Keratinocyte (primary cell): ENCODE results near the gene PTPRD. TPM values are rescaled to one million over a fixed set of nuclear protein-coding genes. Genes with fewer than 3 reads are reported as not detected.

Experiments
- DNase-seq: peaks from one replicate; pipeline ENCODE4 v3.0.0-alpha.2; 2011; ENCODE audit warnings: low read depth, missing footprints, low spot score
- FAIRE-seq: peaks from 2 replicates; lab custom pipeline; 2011; peaks lifted over from hg19 to GRCh38; lab: Jason Lieb, UNC
- H2AFZ ChIP-seq: 2 replicates; pipeline ENCODE4 v1.6.0; 2012; ENCODE audit warnings: low read length, control low read depth, inconsistent platforms; ENCODE audit not compliant: control insufficient read depth
- H3K27ac ChIP-seq: 2 replicates; pipeline ENCODE4 v1.5.1; 2011; ENCODE audit warnings: low read length; ENCODE audit not compliant: control insufficient read depth, insufficient read depth
- H3K27me3 ChIP-seq: 3 replicates; pipeline ENCODE4 v1.6.0; 2011; ENCODE audit warnings: low read length; ENCODE audit not compliant: control insufficient read depth, insufficient read depth; ENCODE audit errors: extremely low read depth
- H3K36me3 ChIP-seq, 2 experiments: 2 replicates in 1 of 2; 3 replicates in 1 of 2; pipeline ENCODE4 v1.5.1; 2011; ENCODE audit warnings: low read length in 2 of 2, mild to moderate bottlenecking in 1 of 2; ENCODE audit not compliant: control insufficient read depth in 2 of 2, insufficient read depth in 2 of 2; ENCODE audit errors: extremely low read depth in 1 of 2
- H3K4me1 ChIP-seq: 3 replicates; pipeline ENCODE4 v1.5.1; 2011; ENCODE audit warnings: low read length; ENCODE audit not compliant: control insufficient read depth, insufficient read depth; ENCODE audit errors: extremely low read depth
- H3K4me2 ChIP-seq: 3 replicates; pipeline ENCODE4 v1.6.0; 2011; ENCODE audit warnings: low read depth, low read length; ENCODE audit not compliant: control insufficient read depth, insufficient read depth; ENCODE audit errors: extremely low read depth
- H3K4me3 ChIP-seq, 3 experiments: fragments of 200-600 bp in 1 of 3; sonication (generic) in 1 of 3; 2 replicates in 2 of 3; 3 replicates in 1 of 3; pipeline ENCODE4 v1.5.1; 2011 to 2016; ENCODE audit warnings: low read length in 3 of 3, mild to moderate bottlenecking in 3 of 3, control low read depth in 2 of 3, inconsistent platforms in 1 of 3, low read depth in 1 of 3, mixed read lengths in 1 of 3, mixed run types in 1 of 3, moderate library complexity in 1 of 3; ENCODE audit not compliant: control insufficient read depth in 2 of 3, insufficient read depth in 2 of 3; ENCODE audit errors: extremely low read depth in 1 of 3
- H3K79me2 ChIP-seq: 2 replicates; pipeline ENCODE4 v1.6.0; 2012; ENCODE audit warnings: low read length; ENCODE audit not compliant: control insufficient read depth, insufficient read depth
- H3K9ac ChIP-seq: 3 replicates; pipeline ENCODE4 v1.6.0; 2011; ENCODE audit warnings: low read length; ENCODE audit not compliant: control insufficient read depth, insufficient read depth; ENCODE audit errors: extremely low read depth
- H3K9me1 ChIP-seq: 3 replicates; pipeline ENCODE4 v1.6.0; 2011; ENCODE audit warnings: low read length; ENCODE audit not compliant: control insufficient read depth, insufficient read depth; ENCODE audit errors: extremely low read depth
- H3K9me3 ChIP-seq: 2 replicates; pipeline ENCODE4 v1.5.1; 2012; ENCODE audit warnings: low read depth, low read length; ENCODE audit not compliant: control insufficient read depth
- H4K20me1 ChIP-seq: 3 replicates; pipeline ENCODE4 v1.6.0; 2011; ENCODE audit warnings: low read length; ENCODE audit not compliant: control insufficient read depth, insufficient read depth; ENCODE audit errors: extremely low read depth
- EZH2 ChIP-seq: IDR thresholded peaks from one replicate; pipeline ENCODE4 v1.6.1; 2012; ENCODE audit warnings: inconsistent platforms, mild to moderate bottlenecking, low read length, moderate library complexity
- dilution Hi-C: fragments of 300-500 bp; cut with MboI; formaldehyde crosslinking; loops from one replicate; pipeline ENCODE4 v1.7.0; 2020; ENCODE audit warnings: low sequenced_read_pairs; ENCODE audit not compliant: extremely low pct_ligation_motif_present
- polyA plus RNA-seq, 5 experiments: library from polyadenylated mRNA; depleted of rRNA in 3 of 5; stranded (reverse) in 3 of 5; stranded (forward) in 1 of 5; unstranded in 1 of 5; fragments of >200 nt; gene quantifications; 1 replicate in 1 of 5; 2 replicates in 3 of 5; 3 replicates in 1 of 5; pipeline versions ENCODE4 v1.2.1 to v1.2.3, GENCODE V29; 2011 to 2012; ENCODE audit warnings: missing spikeins in 2 of 5, low read depth in 1 of 5, low replicate concordance in 1 of 5
- TF ChIP-seq, protein P1 (sequence below), 3 experiments: IDR thresholded peaks in 1 of 3; conservative IDR thresholded peaks in 1 of 3; optimal IDR thresholded peaks in 1 of 3; 2 replicates in 2 of 3; 3 replicates in 1 of 3; pipeline versions ENCODE3 to v1.5.1; 2011; ENCODE audit warnings: low read length in 3 of 3, mild to moderate bottlenecking in 3 of 3, moderate library complexity in 2 of 3, control low read depth in 1 of 3, inconsistent platforms in 1 of 3; ENCODE audit not compliant: insufficient read depth in 2 of 3; ENCODE audit errors: extremely low read depth in 1 of 3

PTPRD gene
- polyA plus RNA-seq, 1 donor (not counting 4 experiments of a cell fraction or from before 2014, with no cell fraction given), result 0.10 TPM

DNA sequence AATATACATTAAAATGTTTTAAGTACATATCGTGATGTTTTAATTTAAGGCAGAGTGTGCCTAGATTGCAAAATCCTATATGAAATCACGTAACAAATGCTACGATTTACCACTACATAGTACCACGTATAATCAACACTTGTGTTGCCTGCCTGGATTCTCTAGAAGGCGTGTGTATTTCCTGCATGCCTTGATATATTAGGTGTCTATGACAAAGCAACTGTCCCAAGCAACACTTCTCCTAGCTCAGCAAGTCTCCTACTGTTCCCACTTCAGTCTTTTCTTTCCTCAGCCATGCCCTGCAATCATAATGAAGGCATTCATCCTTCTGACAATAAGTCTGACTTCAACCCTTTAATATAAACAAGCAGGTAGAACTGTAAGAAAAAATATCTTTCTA, 89.6 kb downstream of the PTPRD start:
- H3K9me3 ChIP-seq, result no peaks in the 10 kb centered on the region
- no peaks in the 10 kb centered on the region for H3K4me1 ChIP-seq
- H4K20me1 ChIP-seq, result no peaks in the 10 kb centered on the region
- no peak for FAIRE-seq
- H3K27ac ChIP-seq, result no peak overlapping the region
- no peak overlapping the region for H3K4me2 ChIP-seq
- no peak overlapping the region for H3K4me3 ChIP-seq
- dilution Hi-C loops, result no loop called here
- H3K79me2 ChIP-seq, result no peaks in the 10 kb centered on the region
- H3K36me3 ChIP-seq, result no peaks in the 10 kb centered on the region
- H2AFZ ChIP-seq, result no peak overlapping the region
- DNase-seq, result no peak
- no peak overlapping the region for H3K9ac ChIP-seq
- no peaks in the 10 kb centered on the region for H3K9me1 ChIP-seq
- H3K27me3 ChIP-seq, result no peaks in the 10 kb centered on the region
- TF ChIP-seq, protein P1, sequence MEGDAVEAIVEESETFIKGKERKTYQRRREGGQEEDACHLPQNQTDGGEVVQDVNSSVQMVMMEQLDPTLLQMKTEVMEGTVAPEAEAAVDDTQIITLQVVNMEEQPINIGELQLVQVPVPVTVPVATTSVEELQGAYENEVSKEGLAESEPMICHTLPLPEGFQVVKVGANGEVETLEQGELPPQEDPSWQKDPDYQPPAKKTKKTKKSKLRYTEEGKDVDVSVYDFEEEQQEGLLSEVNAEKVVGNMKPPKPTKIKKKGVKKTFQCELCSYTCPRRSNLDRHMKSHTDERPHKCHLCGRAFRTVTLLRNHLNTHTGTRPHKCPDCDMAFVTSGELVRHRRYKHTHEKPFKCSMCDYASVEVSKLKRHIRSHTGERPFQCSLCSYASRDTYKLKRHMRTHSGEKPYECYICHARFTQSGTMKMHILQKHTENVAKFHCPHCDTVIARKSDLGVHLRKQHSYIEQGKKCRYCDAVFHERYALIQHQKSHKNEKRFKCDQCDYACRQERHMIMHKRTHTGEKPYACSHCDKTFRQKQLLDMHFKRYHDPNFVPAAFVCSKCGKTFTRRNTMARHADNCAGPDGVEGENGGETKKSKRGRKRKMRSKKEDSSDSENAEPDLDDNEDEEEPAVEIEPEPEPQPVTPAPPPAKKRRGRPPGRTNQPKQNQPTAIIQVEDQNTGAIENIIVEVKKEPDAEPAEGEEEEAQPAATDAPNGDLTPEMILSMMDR (optimal IDR thresholded peaks at IDR 0.05 in 1 of 3, IDR thresholded peaks at IDR 0.05 in 1 of 3, conservative IDR thresholded peaks at IDR 0.05 in 1 of 3; ENCODE audit: extremely low read depth in 1 of 3, insufficient read depth in 2 of 3, low read length in 3 of 3), result no peak
- TF ChIP-seq EZH2, result no peak

DNA sequence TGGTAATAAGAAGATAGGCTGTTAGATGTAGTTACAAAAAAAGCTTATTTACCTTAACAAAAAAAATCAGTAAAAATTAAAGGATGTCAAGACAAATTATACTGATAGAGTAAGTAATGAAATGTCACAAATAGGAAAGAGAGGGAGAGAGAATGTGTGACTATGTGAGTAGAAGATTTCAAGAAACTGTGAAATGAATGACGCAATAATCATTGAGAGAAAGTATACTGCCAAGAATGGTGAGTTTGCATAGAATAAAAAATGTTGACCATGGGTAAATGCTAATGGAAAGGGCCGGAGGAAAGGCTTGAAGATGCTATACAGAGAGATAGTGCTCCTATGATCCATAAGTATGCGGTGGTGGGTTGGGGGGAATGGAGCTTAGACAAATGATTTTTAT, 100.7 kb downstream of the PTPRD start:
- H3K4me3 ChIP-seq, result no peak overlapping the region
- DNase-seq, result no peak
- H3K4me2 ChIP-seq, result no peak overlapping the region
- no peak overlapping the region for H3K27ac ChIP-seq
- no peaks in the 10 kb centered on the region for H3K27me3 ChIP-seq
- no peaks in the 10 kb centered on the region for H3K9me1 ChIP-seq
- no peaks in the 10 kb centered on the region for H3K4me1 ChIP-seq
- H3K9ac ChIP-seq, result no peak overlapping the region
- H3K36me3 ChIP-seq, result no peaks in the 10 kb centered on the region
- H4K20me1 ChIP-seq, result no peaks in the 10 kb centered on the region
- no peaks in the 10 kb centered on the region for H3K79me2 ChIP-seq
- FAIRE-seq, result no peak
- no peak overlapping the region for H2AFZ ChIP-seq
- H3K9me3 ChIP-seq, result no peaks in the 10 kb centered on the region
- dilution Hi-C loops, result no loop called here
- no peak for TF ChIP-seq EZH2
- TF ChIP-seq, protein P1 (optimal IDR thresholded peaks at IDR 0.05 in 1 of 3, IDR thresholded peaks at IDR 0.05 in 1 of 3, conservative IDR thresholded peaks at IDR 0.05 in 1 of 3; ENCODE audit: extremely low read depth in 1 of 3, insufficient read depth in 2 of 3, low read length in 3 of 3), result no peak
